Gastroesophageal sphincter (tissue), 4 donors: Measurements from ENCODE around the gene FBXO42. TPM values are rescaled to one million over a fixed set of nuclear protein-coding genes. Genes with fewer than 3 reads are reported as not detected.
A peak's percentile ranks its signal among the peaks of the same experiment; 100 is the strongest.
"Not testable (repeated sequence)": the region's sequence is repeated elsewhere in the genome, so short reads cannot be mapped to it uniquely, and the experiment has no call there.

Experiments
- ATAC-seq: fragments of 150-250 bp; one replicate; pipeline ENCODE4 v1.9.1; 2016; ENCODE audit warnings: mild to moderate bottlenecking, moderate library complexity
- H3K27ac ChIP-seq, 4 donors: fragments of 200-600 bp; sonication (generic) in 3 of 4; 1 replicate in 3 of 4; 2 replicates in 1 of 4; pipeline ENCODE4 v1.5.1; 2016 to 2019
- H3K27me3 ChIP-seq: fragments of 200-600 bp; sonication (generic); one replicate; pipeline ENCODE4 v1.5.1; 2019
- H3K36me3 ChIP-seq, 2 donors: fragments of 200-600 bp; sonication (generic); one replicate each; pipeline ENCODE4 v1.5.1; 2019; ENCODE audit warnings: control low read depth in 1 of 2
- H3K4me1 ChIP-seq, 3 donors: fragments of 200-600 bp; sonication (generic); 1 replicate in 2 of 3; 2 replicates in 1 of 3; pipeline ENCODE4 v1.5.1; 2016 to 2019; ENCODE audit warnings: control low read depth in 2 of 3
- H3K4me3 ChIP-seq, 2 donors: fragments of 200-600 bp; sonication (generic); one replicate each; pipeline ENCODE4 v1.5.1; 2019; ENCODE audit warnings: mild to moderate bottlenecking in 1 of 2, moderate library complexity in 1 of 2
- H3K9me3 ChIP-seq, 3 donors: fragments of 200-600 bp; sonication (generic); one replicate each; pipeline ENCODE4 v1.5.1; 2017 to 2019; ENCODE audit warnings: control low read depth in 2 of 3
- EP300 ChIP-seq: sonication (generic); formaldehyde crosslinking; IDR thresholded peaks from one replicate; pipeline ENCODE4 v1.6.1; 2017; ENCODE audit warnings: antibody characterized with exemption, mild to moderate bottlenecking
- POLR2A ChIP-seq, 2 donors: fragments of 450-650 bp; IDR thresholded peaks; one replicate each; pipeline ENCODE4 v1.6.1; 2017; ENCODE audit warnings: antibody characterized with exemption in 2 of 2, mild to moderate bottlenecking in 2 of 2, moderate library complexity in 1 of 2
- POLR2AphosphoS5 ChIP-seq: sonication (generic); formaldehyde crosslinking; IDR thresholded peaks from one replicate; pipeline ENCODE4 v1.6.1; 2017; ENCODE audit warnings: antibody characterized with exemption
- WGBS, 2 donors: methylation state at CpG; one replicate each; pipeline ENCODE4 v1.1.5; 2018; ENCODE audit warnings: low coverage in 1 of 2; 5-methylcytosine and 5-hydroxymethylcytosine counted together
- total RNA-seq, 4 donors: library from RNA; depleted of rRNA; stranded (reverse); fragments of >200 nt; gene quantifications; one replicate each; pipeline ENCODE4 v1.1.0, GENCODE V29; 2016
- TF ChIP-seq, protein P1 (sequence below), 4 experiments: fragments of 200-600 bp in 2 of 4; fragments of 450-650 bp in 2 of 4; sonication (generic) in 1 of 4; IDR thresholded peaks; one replicate each; pipeline ENCODE4 v1.5.1; 2017 to 2019; ENCODE audit warnings: antibody characterized with exemption in 4 of 4, mild to moderate bottlenecking in 2 of 4, moderate library complexity in 2 of 4

FBXO42 gene
- total RNA-seq, 4 donors from 2014 or later: 26.8 to 33.0 (median 29.7) TPM

DNA sequence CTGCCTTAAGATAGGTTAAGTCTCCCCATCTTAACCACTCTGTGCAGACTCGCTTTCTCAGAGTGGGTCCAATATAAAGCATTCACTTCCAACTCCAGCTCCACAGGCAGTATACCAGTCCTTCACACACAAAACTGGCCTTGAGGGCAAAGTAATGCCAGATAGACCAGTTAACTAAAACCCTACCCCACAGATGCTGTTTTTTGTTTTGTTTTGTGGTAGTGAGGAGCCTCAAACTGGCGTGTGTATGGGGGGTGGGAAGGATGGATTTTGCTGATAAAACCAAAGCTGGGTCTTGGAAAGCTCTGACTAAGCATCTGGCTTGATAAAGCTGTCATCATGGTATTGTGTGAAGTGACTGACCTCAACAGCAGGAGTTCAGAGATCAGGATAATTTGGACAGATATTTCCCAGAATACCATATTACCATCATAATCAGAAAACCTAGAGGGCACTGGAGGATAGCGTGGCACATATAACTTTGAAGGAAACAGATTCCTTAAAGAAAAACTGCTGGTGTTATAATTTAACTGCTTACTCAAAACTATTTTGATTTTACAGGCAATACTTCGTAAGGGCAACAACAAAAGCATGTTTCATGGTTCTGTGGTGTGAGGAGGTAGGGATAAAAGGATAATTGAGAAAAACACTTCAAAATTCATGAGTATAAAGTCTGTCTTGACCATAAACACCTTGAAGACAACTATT lies 85.7 kb downstream of the FBXO42 start:
- 72 to 79% methylated on average over 4 of the region's 4 CpGs for WGBS, 2 donors
- Histone ChIP-seq H3K27me3 (no peaks in the 10 kb centered on the region), H3K4me1 (peaks cover 0 to 43% (median 7%) of the 10 kb centered on the region in 3 donors), H3K27ac (no peak overlapping the region), H3K36me3 (no peaks in the 10 kb centered on the region), H3K9me3 (no peaks in the 10 kb centered on the region), H3K4me3 (no peak overlapping the region)
- TF ChIP-seq EP300 (no peak), POLR2AphosphoS5 (no peak), POLR2A (IDR thresholded peaks at IDR 0.05) (no peak)
- TF ChIP-seq, protein P1, sequence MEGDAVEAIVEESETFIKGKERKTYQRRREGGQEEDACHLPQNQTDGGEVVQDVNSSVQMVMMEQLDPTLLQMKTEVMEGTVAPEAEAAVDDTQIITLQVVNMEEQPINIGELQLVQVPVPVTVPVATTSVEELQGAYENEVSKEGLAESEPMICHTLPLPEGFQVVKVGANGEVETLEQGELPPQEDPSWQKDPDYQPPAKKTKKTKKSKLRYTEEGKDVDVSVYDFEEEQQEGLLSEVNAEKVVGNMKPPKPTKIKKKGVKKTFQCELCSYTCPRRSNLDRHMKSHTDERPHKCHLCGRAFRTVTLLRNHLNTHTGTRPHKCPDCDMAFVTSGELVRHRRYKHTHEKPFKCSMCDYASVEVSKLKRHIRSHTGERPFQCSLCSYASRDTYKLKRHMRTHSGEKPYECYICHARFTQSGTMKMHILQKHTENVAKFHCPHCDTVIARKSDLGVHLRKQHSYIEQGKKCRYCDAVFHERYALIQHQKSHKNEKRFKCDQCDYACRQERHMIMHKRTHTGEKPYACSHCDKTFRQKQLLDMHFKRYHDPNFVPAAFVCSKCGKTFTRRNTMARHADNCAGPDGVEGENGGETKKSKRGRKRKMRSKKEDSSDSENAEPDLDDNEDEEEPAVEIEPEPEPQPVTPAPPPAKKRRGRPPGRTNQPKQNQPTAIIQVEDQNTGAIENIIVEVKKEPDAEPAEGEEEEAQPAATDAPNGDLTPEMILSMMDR (IDR thresholded peaks at IDR 0.05): no peak
- no peak for ATAC-seq

DNA sequence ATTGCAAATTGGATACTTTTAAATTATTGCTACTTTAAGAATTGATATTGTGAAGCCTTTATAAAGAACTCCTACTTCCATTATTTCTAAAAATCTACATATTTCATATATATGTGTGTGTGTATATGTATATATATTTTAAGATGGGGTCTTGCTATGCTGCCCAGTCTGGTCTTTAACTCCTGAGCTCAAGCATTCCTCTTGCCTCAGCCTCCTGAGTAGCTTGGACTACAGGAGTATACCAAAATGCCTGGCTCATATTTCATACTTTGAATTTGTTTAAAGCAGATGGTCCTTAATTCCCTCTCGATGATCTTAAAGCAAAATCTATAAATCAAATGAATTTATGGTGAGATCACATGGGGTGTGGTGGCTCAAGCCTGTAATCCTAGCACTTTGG lies 90.2 kb downstream of the FBXO42 start:
- Histone ChIP-seq H3K27ac (no peak overlapping the region), H3K27me3 (no peaks in the 10 kb centered on the region), H3K4me3 (no peak overlapping the region), H3K4me1 (peaks cover 0 to 27% (median 4%) of the 10 kb centered on the region in 3 donors), H3K36me3 (no peaks in the 10 kb centered on the region), H3K9me3 (no peaks in the 10 kb centered on the region)
- 71% methylated on average over 1 of the region's 1 CpG; no CpG with 5 or more reads in 1 of the 2 donors for WGBS, 2 donors
- TF ChIP-seq POLR2A (IDR thresholded peaks at IDR 0.05) (no peak), EP300 (no peak), POLR2AphosphoS5 (no peak)
- TF ChIP-seq, protein P1 (IDR thresholded peaks at IDR 0.05): no peak
- no peak for ATAC-seq

DNA sequence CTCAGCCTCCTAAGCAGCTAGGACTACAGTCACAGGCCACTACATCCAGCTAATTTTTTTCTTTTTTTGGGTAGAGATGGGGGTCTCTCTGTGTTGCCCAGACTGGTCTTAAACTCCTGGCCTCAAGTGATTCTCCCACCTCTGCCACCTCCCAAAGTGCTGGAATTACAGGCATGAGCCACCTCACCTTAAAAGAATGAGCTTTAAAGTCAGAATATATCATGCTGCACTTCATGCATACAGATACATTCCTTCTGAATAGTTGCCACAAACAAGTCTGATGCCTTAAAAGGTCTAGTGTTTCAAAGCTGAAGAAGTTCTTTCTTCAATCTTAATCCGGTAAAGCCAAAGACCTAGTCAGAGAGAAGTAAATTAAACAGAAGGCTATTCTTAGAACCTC lies 91.5 kb downstream of the FBXO42 start:
- Histone ChIP-seq H3K4me3 (no peak overlapping the region), H3K4me1 (peaks cover 0 to 23% (median 0%) of the 10 kb centered on the region in 3 donors), H3K27ac (peak overlapping the region in 2 of 4 donors; percentile 50 to 55), H3K27me3 (no peaks in the 10 kb centered on the region), H3K36me3 (peaks cover 0 to 9% of the 10 kb centered on the region in 2 donors), H3K9me3 (no peaks in the 10 kb centered on the region)
- ATAC-seq: no peak
- WGBS, 2 donors: 18 to 38% methylated on average over 1 of the region's 1 CpG
- TF ChIP-seq, protein P1 (IDR thresholded peaks at IDR 0.05): no peak
- no peak for TF ChIP-seq POLR2AphosphoS5

DNA sequence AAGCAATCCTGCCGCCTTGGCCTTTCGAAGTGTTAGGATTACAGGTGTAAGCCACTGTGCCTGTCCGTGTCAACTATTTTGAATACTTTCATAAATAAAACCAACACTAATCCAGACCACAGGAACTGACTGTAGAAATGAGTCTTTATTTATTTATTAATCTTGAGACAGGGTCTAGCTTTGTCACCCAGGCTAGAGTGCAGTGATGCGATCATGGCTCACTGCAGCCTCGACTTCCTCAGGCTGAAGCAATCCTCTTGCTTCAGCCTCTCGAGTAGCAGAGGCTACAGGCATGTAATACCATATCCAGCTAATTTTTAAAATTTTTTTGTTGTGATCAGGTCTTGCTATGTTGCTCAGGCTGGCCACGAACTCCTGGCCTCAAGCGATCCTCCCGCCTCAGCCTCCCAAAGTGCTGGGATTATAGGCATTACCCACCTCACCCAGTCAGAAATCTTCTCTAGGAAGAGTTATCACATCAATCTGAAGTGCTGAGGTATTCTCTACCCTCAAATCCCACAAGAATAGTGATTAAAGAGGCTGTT lies 93.6 kb downstream of the FBXO42 start:
- no peak for ATAC-seq
- no peaks in the 10 kb centered on the region for H3K9me3 ChIP-seq
- TF ChIP-seq, protein P1 (IDR thresholded peaks at IDR 0.05): no peak
- TF ChIP-seq EP300: no peak
- TF ChIP-seq POLR2AphosphoS5: no peak
- H3K27me3 ChIP-seq: no peaks in the 10 kb centered on the region
- WGBS, 2 donors: 93 to 94% methylated on average over 7 to 8 of the region's 9 CpGs
- H3K27ac ChIP-seq: no peak overlapping the region
- H3K36me3 ChIP-seq: peaks cover 0 to 25% of the 10 kb centered on the region in 2 donors
- H3K4me3 ChIP-seq: no peak overlapping the region
- H3K4me1 ChIP-seq: peaks cover 0 to 14% (median 3%) of the 10 kb centered on the region in 3 donors

DNA sequence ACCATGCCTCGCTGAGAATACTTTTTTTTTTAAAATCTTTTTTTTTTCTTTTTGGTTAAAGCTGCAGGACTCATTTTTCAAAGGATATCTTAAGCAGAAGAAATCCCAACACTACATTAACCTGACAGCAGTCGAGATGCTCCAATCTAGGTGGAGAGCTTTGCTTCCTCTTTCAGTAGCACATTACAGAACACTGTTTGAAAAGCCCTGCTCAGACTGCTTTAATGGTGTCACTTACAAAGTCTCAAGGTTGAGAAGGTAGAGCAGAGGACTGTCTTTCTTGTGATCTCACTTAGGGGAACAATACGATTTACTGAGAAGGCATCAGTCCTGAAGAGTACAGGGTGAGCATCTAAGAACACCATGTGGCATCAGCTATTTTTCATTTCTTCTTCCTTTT lies 94.3 kb downstream of the FBXO42 start:
- no peak overlapping the region for H3K27ac ChIP-seq
- peaks cover 0 to 32% of the 10 kb centered on the region in 2 donors for H3K36me3 ChIP-seq
- no peak overlapping the region for H3K4me3 ChIP-seq
- peaks cover 0 to 16% (median 3%) of the 10 kb centered on the region in 3 donors for H3K4me1 ChIP-seq
- H3K27me3 ChIP-seq: no peaks in the 10 kb centered on the region
- TF ChIP-seq, protein P1 (IDR thresholded peaks at IDR 0.05): no peak
- TF ChIP-seq EP300 (no peak), POLR2A (IDR thresholded peaks at IDR 0.05) (no peak), POLR2AphosphoS5 (no peak)
- no peaks in the 10 kb centered on the region for H3K9me3 ChIP-seq
- 89 to 100% methylated on average over 2 to 3 of the region's 3 CpGs for WGBS, 2 donors
- ATAC-seq: no peak

DNA sequence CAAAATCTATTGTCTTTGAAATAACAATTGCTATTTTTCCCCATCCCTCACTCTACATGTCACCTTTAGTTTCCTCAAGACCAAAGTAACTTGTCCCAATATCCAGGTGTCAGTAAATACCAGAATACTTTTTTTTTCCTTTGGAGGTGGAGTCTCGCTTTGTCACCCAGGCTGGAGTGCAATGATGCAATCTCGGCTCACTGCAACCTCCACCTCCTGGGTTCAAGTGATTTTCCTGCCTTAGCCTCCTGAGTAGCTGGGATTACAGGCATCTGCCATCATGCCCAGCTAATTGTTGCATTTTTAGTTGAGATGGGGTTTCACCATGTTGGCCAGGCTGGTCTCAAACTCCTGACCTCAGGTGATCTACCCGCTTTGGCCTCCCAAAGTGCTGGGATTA lies 94.7 kb downstream of the FBXO42 start:
- peaks cover 0 to 36% of the 10 kb centered on the region in 2 donors for H3K36me3 ChIP-seq
- H3K9me3 ChIP-seq, H3K27ac ChIP-seq, H3K27me3 ChIP-seq, H3K4me3 ChIP-seq, ATAC-seq: not testable (repeated sequence)
- H3K4me1 ChIP-seq: peaks cover 0 to 18% (median 3%) of the 10 kb centered on the region in 3 donors
- 83 to 93% methylated on average over 3 of the region's 3 CpGs for WGBS, 2 donors
